AG10803 (cell line): ENCODE measurements around the gene ELOVL5.

ENCODE experiments used
- DNase-seq: peaks from one replicate; pipeline ENCODE4 v3.0.0; 2010; ENCODE audit warnings: low read depth
- H3K4me3 ChIP-seq: 2 replicates; pipeline ENCODE4 v1.5.1; 2011; ENCODE audit warnings: mild to moderate bottlenecking, low read length, control low read depth
- CTCF ChIP-seq: conservative IDR thresholded peaks from 2 replicates; pipeline ENCODE4 v1.5.1; 2011; ENCODE audit warnings: mild to moderate bottlenecking, low read length, control low read depth, inconsistent platforms

The ELOVL5 gene

GRCh38 chr6:53359095-53359842 is 10.5 kb upstream of the ELOVL5 start:
- peak; percentile 95 for DNase-seq
- TF ChIP-seq CTCF, result no peak

GRCh38 chr6:53358440-53359094 is 9.8 kb upstream of the ELOVL5 start:
- no peak for DNase-seq
- TF ChIP-seq CTCF, result no peak
- peak overlapping the region; percentile 71 for H3K4me3 ChIP-seq

More at GRCh38 chr6:53359095-53359842, 10.5 kb upstream of the ELOVL5 start:
- peak overlapping the region; percentile 73 for H3K4me3 ChIP-seq

GRCh38 chr6:53357576-53358360 is 9.0 kb upstream of the ELOVL5 start:
- no peak for TF ChIP-seq CTCF
- DNase-seq, result no peak
- no peak overlapping the region for H3K4me3 ChIP-seq

GRCh38 chr6:53353624-53354023 is 4.9 kb upstream of the ELOVL5 start:
- no peak for TF ChIP-seq CTCF
- DNase-seq, result no peak
- no peak overlapping the region for H3K4me3 ChIP-seq

GRCh38 chr6:53352360-53352759 is 3.6 kb upstream of the ELOVL5 start:
- no peak overlapping the region for H3K4me3 ChIP-seq
- DNase-seq, result no peak
- TF ChIP-seq CTCF, result no peak

- peak overlapping the region; percentile 86 for H3K4me3 ChIP-seq
- no peak for TF ChIP-seq CTCF
- no peak for DNase-seq
Measured at GRCh38 chr6:53349209-53349693, 501 bp upstream of the ELOVL5 start.
